OCI-LY3 (cell line): ENCODE results near the gene PEX10.

Source experiments
- H2AFZ ChIP-seq: fragments of 200-600, 300-600 bp; shearing (Covaris generic); 2 replicates; pipeline ENCODE4 v1.6.0; 2014; ENCODE audit warnings: antibody characterized with exemption, low read depth, low read length
- H3K27ac ChIP-seq: fragments of 200-600, 300-600 bp; sonication (generic); 2 replicates; pipeline ENCODE4 v1.5.1; 2014; ENCODE audit warnings: mild to moderate bottlenecking, low read length, moderate library complexity, mixed read lengths
- H3K27me3 ChIP-seq: fragments of 200-600, 300-600 bp; sonication (generic); 2 replicates; pipeline ENCODE4 v1.6.1; 2014; ENCODE audit warnings: low read depth, low read length, mixed read lengths
- H3K36me3 ChIP-seq: fragments of 200-600, 300-600 bp; sonication (generic); replicated peaks from 2 replicates; pipeline ENCODE3; 2014; ENCODE audit warnings: low read depth, low read length, mixed read lengths
- H3K4me1 ChIP-seq: fragments of 300-600, 200-600 bp; sonication (generic); 2 replicates; pipeline ENCODE4 v1.6.1; 2014; ENCODE audit warnings: low read length, mixed read lengths
- H3K4me2 ChIP-seq: fragments of 200-600, 300-600 bp; sonication (generic); 2 replicates; pipeline ENCODE4 v1.6.1; 2014; ENCODE audit warnings: low read length, mixed read lengths
- H3K4me3 ChIP-seq: fragments of 300-600, 200-600 bp; sonication (generic); 2 replicates; pipeline ENCODE4 v1.5.1; 2014; ENCODE audit warnings: antibody characterized with exemption, mild to moderate bottlenecking, low read length, moderate library complexity
- H3K79me2 ChIP-seq: fragments of 300-600, 200-600 bp; shearing (Covaris generic); 2 replicates; pipeline ENCODE4 v1.6.1; 2014; ENCODE audit warnings: mild to moderate bottlenecking, low read length, mixed read lengths
- H3K9ac ChIP-seq: fragments of 300-600, 200-600 bp; shearing (Covaris generic); 2 replicates; pipeline ENCODE4 v1.6.0; 2014; ENCODE audit warnings: mild to moderate bottlenecking, low read length, moderate library complexity
- H3K9me3 ChIP-seq: fragments of 200-600, 300-600 bp; shearing (Covaris generic); 2 replicates; pipeline ENCODE4 v1.6.1; 2014; ENCODE audit warnings: low read length, mixed read lengths; ENCODE audit not compliant: insufficient read depth
- H4K20me1 ChIP-seq: fragments of 200-600, 300-600 bp; sonication (generic); 2 replicates; pipeline ENCODE4 v1.6.1; 2016; ENCODE audit warnings: low read length, mixed read lengths; ENCODE audit not compliant: insufficient read depth
- CTCF ChIP-seq: fragments of 200-600, 300-600 bp; sonication (generic); IDR thresholded peaks from 2 replicates; pipeline ENCODE4 v1.5.1; 2014; ENCODE audit warnings: antibody characterized with exemption, low read length, low read depth
- EZH2phosphoT487 ChIP-seq: fragments of 200-600 bp; shearing (Covaris generic); IDR thresholded peaks from 2 replicates; pipeline ENCODE4 v1.6.1; 2018; ENCODE audit warnings: antibody characterized with exemption, mixed run types, low read depth

The PEX10 gene

DNA sequence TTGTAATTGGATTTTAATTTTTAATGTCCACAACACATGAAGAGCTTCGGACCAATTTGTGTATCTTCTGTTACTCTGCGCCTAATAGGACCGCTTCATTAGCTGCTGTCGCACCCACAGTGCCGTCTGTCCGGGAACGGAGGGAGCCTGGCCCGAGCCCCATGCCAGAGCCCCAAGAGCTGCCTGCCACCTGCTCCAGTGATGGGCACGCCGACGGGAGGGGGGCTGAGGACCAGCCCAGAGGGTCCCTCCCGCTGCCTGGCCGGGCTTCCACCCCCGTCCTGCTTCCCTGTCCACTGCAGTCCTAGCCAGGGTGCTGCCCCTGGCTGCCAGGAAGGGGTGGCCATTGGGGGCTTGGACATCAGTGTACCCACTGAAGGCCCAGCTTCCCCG lies 33.5 kb upstream of the PEX10 start:
- H3K4me3 ChIP-seq: no peak overlapping the region
- H3K9ac ChIP-seq: no peak overlapping the region
- no peak overlapping the region for H3K27ac ChIP-seq
- no peak overlapping the region for H2AFZ ChIP-seq
- no peaks in the 10 kb centered on the region for H3K4me1 ChIP-seq
- no peaks in the 10 kb centered on the region for H3K36me3 ChIP-seq
- no peaks in the 10 kb centered on the region for H3K27me3 ChIP-seq
- H3K9me3 ChIP-seq: no peaks in the 10 kb centered on the region
- TF ChIP-seq EZH2phosphoT487 (no peak), CTCF (no peak)
- H4K20me1 ChIP-seq: no peaks in the 10 kb centered on the region
- H3K4me2 ChIP-seq: no peak overlapping the region
- H3K79me2 ChIP-seq: no peaks in the 10 kb centered on the region

GRCh38 chr1:2445162-2445822 lies 32.9 kb upstream of the PEX10 start:
- Histone ChIP-seq H3K79me2 (no peaks in the 10 kb centered on the region), H3K27me3 (no peaks in the 10 kb centered on the region), H3K9me3 (no peaks in the 10 kb centered on the region), H2AFZ (no peak overlapping the region), H3K27ac (no peak overlapping the region), H3K36me3 (no peaks in the 10 kb centered on the region), H4K20me1 (no peaks in the 10 kb centered on the region), H3K4me2 (no peak overlapping the region), H3K9ac (no peak overlapping the region), H3K4me1 (no peaks in the 10 kb centered on the region), H3K4me3 (no peak overlapping the region)
- TF ChIP-seq CTCF: no peak
- TF ChIP-seq EZH2phosphoT487: no peak

GRCh38 chr1:2444138-2444591 lies 31.8 kb upstream of the PEX10 start:
- TF ChIP-seq CTCF (no peak), EZH2phosphoT487 (no peak)
- Histone ChIP-seq H3K36me3 (no peaks in the 10 kb centered on the region), H3K27ac (no peak overlapping the region), H3K4me1 (peaks cover 9% of the 10 kb centered on the region), H3K27me3 (no peaks in the 10 kb centered on the region), H3K4me3 (no peak overlapping the region), H3K9me3 (no peaks in the 10 kb centered on the region), H3K9ac (no peak overlapping the region), H2AFZ (no peak overlapping the region), H3K79me2 (no peaks in the 10 kb centered on the region), H3K4me2 (no peak overlapping the region), H4K20me1 (no peaks in the 10 kb centered on the region)

DNA sequence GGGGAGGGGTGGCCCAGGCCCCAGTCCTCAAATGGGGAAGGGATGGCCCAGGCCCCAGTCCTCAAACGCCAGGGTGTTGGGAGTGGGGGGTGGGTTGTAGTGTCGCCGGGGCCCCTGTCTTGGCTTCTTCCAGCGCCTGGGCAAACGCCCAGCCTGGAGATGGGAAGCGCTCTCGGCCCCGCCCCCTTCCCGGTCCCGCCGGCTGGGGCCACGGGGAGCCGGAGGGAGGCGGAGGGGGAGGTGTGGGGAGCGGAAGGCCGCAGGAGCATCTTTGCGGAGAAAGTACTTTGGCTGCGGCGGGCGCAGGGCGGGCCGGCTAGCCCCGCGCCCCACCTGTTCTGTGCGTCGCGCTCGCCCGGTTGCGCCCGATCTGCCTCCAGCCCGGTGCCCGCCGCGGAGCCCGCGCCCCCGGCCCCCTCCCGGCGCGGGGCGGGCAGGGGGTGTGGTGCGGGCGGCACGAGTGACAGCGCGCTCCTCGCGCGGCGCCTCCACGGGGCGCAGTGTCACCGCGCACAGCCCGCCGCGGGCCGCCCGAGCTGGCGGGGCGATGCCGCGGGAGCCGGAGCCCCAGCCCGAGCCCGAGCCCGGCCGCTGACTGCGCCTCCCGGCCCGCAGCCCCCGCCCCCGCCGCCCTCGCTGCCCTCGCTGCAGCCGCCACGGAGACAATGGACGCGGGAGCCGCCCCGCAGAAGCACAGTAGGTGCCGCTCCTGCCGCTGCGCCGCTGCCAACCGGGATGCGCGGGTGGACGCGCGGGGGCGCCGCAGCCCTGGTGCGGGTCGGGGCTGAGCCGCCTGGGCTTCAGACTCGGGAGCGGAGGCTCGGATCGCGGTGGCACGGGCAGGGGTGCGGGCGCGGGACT lies 31.1 kb upstream of the PEX10 start:
- Histone ChIP-seq H3K27me3 (no peaks in the 10 kb centered on the region), H4K20me1 (no peaks in the 10 kb centered on the region), H3K4me1 (peaks cover 15% of the 10 kb centered on the region), H3K4me2 (no peak overlapping the region), H2AFZ (no peak overlapping the region), H3K9ac (no peak overlapping the region), H3K9me3 (no peaks in the 10 kb centered on the region), H3K4me3 (no peak overlapping the region), H3K27ac (no peak overlapping the region), H3K36me3 (no peaks in the 10 kb centered on the region), H3K79me2 (no peaks in the 10 kb centered on the region)
- TF ChIP-seq CTCF (no peak), EZH2phosphoT487 (no peak)
